GM18870 (cell line): Measurements from ENCODE around the gene SMOC1.

Experiments used
- ATAC-seq: cut with Tn5 transposase; IDR thresholded peaks from one replicate; pipeline ENCODE4 v1.9.1; 2021; ENCODE audit warnings: moderate library complexity; ENCODE audit not compliant: unreplicated experiment

SMOC1 gene

DNA sequence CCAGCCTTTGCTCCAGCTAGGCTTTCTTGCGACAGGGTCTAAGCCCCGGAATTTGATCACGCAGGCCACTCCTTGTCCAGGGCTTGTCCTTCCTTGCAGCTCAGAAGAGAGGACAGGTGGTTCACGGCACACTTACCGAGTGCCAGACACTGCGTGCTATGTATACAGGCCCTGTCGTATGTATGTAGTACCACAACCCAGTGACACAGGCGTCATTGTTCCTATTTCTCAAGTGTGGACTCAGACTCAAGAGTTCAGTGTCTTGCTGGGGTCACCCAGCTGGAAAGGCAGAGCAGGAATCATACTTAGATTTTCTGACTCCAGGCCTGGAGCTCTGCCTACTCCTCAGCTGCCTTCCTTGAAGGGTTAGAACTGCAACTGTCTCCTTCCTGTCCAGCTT, 153.9 kb downstream of the SMOC1 start:
- no peak for ATAC-seq

DNA sequence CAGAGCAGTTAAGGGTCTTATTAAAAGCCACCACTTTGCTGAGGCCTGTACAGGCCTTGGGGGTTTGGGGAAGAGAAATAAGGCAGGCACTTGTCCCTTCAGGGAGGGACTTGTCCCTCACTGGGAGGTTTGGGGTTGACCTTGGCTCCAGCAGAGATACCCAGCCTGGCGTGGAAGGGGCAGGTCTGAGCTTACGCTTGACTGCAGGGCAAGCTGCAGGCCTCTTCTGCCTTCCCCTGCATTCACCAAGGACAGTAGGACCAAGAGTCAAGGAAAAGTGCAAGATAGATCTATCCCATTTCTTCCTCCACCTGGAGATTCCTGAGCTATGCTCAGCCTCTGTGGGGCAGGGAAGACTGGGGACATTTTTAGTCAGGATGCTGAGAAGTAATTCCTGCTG, 154.3 kb downstream of the SMOC1 start:
- no peak for ATAC-seq

DNA sequence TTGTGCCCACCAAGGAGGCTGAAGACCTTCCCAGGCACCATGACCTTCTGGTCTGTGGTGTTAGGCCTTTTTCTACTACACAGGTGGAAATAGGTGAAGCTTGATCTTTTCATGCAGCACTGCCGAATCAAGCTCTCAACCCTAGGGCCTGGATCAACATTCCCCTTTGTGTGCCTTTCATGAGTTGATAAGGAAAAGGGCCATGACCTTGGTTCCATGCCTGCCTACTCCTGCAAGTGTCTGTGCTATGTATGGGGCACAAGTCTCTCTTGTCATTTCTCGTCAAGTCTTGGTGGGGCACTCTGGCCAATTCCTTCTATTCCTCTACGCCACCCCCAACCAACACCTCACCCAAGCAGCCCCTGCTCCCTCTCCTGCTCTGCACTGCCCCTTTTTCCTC, 155.0 kb downstream of the SMOC1 start:
- ATAC-seq, result no peak

DNA sequence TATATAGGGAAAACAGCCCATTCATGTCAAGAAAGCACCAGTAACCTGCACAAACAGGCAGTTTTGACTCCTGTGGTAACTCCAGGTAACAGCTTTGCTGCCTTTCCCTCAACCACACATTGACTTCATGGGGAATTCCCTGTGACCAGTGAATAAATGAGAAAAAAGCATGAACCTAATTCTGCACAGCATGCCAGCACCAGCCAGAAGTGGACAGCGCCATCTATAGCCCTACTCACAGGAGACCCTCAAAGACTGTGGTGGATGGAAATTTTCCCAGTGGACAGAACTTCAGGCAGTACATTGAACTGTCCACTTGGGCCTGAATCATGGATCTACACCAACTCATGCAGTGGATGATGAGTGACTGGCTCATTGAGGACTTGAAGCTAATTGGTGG, 157.4 kb downstream of the SMOC1 start:
- ATAC-seq, result no peak

DNA sequence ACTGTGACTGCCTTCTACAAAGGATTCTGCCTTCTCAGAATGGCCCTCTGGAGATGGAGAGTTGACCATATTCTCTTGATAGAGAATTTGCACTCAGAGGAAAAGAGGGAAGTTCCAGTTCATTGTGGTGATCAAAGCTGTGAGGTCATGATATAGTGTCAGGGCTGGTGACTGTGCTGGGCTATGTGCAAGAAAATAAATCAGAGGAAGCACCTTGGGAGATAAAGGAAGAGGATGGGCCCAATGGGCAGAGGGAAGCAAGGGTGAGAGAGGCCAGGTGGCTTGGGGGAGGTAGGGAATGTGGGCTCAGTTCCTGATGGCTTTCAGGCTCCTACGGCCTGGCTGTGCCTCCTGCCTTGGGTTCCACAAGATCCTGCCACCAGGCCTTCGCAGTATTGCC, 163.8 kb downstream of the SMOC1 start:
- no peak for ATAC-seq

DNA sequence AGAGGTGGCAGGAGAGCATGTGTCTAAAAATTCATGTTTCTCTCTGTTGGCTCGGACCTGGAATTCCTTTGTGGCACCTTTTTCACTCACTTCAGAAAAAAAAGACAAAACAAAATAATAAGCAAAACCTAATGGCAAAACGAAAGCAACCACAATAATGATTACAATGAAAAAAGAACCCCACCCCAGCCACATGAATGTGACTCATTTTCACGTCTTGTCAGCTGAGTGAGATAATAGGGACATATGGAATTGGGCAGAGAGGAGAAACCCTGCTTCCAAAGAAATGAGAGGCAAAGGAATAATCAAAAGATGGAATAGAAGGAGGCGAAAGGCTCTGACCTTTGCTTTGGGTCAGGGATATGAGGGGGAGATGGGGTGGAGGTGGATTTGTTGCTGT, 166.1 kb downstream of the SMOC1 start:
- no peak for ATAC-seq

DNA sequence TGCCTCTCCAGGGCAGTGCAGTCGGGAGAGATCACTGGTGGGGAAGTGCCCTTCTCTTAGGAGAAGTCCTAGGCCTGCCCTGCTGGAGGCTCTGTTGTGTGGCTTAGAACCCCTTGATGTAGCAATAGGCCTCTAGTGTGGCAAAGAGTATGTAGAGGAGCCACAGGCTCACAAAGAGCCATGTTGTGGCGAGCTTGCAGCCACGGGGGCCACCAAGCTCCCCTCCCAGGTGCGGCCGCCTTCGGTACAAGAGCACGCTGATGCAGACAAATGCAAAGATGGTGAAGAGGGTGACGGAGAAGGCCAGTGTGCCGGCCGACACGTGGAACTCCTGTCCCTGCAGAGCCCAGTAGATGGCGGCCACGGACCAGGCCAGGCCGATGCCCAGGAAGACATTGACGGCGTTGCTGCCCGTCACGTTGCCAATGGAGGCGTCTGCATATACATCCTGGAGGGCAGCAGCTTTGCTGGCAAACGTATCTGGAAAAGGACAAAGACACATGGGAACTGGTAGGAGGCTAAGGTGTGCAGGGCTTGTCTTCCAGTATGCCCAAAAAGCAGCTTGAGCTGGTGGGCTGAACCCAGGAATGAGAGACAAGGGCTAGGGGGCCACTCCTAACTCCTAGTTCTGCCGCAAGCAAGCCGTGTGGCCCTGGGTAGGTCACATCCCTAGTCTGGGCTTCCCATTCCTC, 166.8 kb downstream of the SMOC1 start:
- no peak for ATAC-seq

DNA sequence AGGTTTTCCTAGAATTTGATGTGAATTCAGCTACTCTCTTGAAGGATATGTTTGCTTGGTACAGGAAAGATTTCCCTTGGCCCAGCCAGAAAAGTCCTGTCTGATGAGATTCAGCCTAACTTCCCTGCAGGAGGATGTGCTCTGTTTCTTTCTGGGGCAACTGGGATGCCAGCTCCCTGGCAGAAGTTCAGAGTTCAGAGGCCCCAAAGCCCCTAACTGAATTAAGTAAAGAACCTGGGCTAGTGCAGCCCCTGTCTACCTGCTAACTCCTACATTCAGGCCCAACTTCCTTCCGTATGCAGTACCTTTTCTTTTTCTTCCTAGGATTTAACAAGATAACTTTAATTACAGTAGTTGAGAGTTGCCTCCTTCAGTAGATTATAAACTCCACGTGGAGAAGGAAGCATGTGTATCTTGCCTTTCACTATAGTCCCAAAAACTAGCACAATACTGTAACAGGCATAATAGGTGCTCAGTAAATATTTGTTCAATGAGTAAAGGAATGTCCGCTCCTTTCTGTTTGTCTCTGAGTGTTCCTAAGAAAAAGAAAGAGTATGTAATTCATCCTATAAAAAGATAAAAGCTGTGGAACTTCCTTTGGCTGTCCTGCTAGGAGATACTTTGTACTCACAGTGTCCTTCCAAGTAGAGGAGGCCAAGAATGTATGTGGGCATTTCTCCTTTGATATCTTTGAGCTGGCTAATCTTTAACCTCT, 168.5 kb downstream of the SMOC1 start:
- no peak for ATAC-seq

DNA sequence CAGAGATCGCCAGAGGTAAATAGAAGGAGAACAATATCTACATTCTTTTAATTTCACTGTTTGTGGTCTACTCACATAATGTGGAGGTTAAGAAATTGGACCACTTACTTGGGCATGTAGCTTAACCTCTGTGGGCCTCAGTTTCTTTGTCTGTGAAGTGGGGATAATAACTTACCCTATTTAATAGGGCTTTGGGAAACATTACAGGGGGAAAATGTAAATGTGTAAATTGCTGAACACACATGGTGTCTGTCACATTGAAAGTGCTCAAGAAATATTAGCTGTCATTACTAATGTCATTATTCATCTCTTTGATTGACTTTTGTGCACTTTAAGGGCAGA, 169.1 kb downstream of the SMOC1 start:
- no peak for ATAC-seq

DNA sequence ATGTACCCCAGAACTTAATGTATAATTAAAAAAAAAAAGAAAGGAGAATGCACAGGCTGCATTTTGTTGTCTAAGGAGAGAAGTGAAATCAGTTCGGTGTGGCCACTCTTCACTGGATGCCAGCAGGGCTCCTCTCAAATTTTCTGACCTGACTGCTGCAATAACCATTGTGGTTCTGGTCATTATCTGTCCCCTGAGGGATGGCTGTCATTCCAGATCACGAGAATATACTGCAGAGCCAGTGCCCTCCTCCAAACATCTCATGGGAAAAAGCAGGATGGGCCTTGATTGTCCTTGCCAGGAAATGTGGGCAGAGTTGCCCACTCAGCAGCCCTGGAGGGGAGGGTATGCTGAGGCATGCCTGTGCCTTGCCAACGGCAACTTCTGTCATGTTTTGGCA, 170.4 kb downstream of the SMOC1 start:
- no peak for ATAC-seq

DNA sequence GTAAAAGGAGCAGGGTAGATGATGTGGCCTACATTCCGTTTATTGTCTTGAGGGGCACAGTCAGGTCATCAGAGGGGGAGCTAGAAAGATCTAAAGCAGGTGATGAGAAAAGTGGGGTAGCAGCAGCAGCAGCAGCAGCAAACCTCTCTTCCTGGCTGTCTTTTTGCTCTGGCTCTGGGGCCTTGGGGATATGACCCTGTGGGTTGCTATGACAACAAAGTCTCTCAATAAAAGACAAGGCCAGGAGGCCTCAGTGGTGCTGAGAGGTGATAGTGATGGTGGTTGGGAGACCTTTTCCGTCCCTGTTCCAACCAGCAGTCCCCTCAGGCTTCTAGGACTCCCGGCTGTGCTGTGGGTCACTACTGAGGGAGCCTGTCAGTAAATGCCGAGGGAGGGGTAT, 170.9 kb downstream of the SMOC1 start:
- ATAC-seq, result no peak

DNA sequence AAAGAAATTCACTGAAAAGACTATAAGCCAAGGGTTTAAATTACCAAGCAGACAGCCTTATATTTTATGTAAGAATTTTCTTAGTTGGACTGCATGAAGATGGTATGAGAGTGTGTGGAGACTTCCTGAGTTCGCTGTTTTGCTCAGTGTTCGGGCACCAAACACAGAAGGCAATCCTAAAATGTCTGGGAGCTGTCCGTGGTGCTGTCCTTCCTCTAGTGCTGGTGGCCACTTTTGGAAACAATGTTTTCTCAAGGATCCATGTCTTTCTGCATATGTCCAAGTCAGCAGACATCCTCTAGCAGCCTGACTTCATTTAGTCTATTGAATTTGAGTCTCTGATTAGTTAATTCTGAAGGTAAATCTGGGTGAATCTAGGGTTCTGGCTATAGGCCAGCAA, 173.8 kb downstream of the SMOC1 start:
- ATAC-seq, result no peak

DNA sequence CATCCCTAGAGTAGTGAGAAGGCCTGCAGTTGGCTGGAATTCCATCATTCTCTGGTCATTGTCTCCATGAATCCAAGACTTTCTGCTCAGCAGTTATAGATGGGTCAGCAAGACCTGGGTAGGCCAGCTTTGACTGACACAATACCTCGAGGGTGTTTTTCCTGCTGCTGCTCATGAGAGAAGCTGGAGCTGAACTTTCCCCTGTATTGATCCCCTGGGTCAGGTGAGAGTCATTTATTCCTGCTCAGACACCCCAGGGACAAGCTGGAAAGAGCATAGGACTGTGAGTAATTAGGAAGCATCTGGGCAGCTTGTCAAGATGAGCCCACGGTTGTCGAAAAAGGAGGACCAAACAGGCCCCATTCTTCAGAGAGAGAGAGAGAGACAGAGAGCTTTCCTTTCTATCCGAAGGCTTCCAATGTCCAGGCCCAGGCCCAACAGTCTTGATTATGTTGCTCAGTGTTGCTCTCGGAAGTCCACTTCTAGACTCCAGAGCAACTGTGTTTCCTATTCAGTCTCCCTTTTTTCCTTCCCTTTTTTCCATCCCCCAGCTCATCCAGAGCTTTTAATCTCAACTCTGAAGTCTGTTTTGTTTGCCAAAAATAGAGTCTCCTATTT, 178.4 kb downstream of the SMOC1 start:
- no peak for ATAC-seq

DNA sequence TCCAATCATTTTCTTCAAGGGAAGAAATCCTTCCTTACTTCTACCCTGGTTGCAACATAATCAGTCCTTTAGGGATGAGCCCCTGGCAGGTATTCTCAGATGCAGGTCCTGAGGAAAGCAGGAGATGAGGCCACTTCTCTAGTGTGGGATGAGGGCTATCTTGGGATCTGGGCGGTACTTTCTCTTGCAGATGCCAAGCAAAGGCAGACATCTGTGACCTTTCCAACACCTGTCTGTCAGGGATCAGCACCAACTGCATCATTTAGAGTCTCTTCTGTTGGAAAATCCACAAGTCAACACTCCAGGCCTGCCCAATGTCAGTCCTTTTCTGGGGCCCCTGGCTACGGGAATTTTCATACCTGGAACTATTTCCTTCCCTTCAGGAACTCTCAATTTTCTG, 180.3 kb downstream of the SMOC1 start:
- ATAC-seq, result no peak

DNA sequence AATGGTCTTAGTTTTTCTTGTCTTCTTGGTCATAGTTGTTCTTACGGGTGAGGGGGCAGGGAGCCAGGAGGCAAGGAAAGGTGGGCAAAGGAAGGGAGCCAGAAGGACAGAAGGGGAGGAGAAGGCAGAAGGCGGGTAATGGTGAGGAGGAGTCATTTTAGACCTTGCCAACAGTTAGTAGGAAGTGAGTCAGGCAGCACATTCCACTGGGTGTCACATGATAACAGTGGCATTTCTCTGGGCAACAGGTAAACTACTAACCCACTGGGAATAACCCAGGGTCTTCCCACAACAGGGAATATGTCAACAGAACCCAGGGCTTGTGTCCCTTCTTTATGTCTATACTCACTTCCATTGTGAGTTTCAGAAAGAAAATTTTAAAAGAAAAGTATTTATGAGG, 181.9 kb downstream of the SMOC1 start:
- no peak for ATAC-seq

DNA sequence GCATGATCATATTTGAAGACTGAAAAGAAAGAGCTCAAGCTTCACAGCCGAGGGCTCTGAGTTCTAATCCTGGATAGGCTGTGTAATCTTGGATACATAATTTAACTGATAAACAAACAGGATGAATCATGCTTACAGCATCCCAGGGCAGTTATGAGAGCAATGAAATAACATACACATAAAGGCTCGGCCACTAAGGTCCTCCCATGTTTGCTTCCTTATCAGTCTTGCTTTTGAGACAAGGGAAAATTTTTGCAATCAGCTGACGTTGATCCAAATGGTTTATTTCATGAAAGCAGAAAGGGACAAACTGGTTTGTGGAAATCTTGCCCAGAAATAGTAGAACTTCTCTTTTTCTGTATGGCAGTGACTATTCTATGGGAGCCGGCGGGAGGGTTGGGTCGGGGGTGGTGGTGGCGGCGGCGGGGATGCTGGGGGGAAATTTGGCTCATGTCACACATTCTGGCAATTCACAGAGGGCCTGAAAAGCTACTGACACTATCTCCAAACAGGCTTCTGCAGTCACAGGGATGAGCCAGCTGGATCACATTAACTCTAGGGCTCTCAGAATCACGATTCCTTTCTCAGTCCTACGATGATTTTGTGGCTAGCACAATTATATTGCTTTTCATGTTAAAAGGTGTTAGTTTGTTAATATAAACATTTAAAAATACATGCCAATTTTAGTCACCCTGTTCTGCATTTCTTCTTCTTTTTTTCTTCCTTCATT, 185.1 kb downstream of the SMOC1 start:
- ATAC-seq, result no peak

DNA sequence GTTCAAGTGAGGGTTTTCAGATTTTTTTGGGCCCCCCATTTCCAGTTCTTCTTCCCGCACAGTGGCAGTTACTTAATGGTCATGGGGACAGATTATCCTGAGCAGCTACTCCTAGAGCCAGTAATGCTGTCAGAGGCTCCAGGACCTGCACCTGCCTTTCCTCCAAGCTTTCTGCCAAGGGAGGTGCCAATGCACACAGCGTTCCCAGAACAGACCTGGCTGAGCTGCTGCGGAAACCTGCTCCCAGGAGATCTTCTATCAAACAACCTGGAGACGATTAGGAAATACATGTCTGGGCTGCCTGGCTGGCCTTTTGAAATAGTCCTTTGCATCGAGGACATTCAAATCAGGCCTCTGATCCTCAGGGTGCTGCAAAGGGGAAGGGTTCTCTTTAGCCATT, 188.6 kb downstream of the SMOC1 start:
- no peak for ATAC-seq

DNA sequence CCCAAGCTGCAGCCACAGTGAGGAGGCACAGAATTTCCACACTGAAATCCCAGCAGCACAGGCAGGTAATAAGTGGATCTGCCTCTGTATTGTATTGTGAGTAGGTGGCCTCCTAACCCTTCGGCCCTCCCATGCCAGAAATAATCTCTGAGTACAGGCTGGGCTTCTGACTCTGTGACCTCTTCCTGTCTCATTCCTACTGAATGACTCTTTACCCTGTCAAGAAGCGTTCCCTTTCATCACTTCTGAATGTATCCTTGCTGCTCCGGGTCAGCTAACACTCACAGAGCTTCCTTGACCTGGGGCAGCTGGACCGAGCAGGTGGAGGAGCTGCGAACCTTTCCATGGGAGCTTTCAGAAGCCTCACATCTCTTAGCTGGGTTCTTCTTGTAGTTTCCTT, 190.0 kb downstream of the SMOC1 start:
- ATAC-seq, result no peak

DNA sequence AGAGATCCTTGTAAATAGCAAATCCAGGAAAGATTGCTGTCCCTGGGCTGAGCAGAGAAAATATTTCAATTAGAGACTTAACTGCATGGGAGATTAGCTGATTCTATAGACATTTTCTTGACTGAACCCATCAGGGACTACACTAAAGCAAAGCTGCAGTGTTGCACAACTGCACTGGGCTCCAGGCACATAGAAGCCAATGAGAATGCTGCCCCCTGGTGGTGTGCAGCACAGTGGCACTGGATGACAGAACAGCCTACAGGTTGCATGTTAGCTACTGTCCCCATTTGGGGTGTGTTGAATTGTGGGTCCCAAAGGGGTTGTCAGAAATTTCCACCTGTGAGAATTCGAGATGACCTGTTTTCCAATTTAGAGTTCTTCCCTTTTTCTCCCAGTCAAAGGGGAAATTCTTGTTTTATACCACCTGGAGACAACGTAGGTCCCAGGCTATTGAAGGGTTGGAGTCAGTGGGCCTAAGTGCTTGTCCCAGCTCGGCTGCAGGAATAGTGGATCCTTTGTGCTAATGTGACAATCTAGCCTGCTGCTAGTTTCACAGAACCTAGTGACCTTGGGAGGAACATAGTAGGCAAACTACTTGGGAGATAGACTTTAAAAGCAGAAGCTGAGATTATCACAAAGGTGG, 194.8 kb downstream of the SMOC1 start:
- ATAC-seq, result no peak

DNA sequence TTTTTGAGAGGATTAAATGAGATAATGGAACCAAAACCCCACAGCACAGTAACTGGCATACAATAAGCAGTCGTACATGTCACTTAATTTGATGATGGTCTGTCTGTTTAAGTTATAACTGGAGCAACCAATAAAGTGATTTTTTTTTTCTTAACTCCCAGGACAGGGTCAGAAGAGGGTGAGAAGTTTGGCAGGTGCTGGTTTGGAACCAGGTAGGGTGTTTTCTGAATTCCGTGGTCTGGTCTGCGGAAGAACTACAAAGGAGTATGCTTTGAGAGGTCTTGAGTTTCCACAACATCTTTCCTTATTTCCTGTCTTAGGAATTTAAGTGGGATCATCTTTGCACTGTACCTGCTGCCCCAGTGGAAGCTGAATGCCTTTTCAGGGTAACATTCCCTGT, 197.8 kb downstream of the SMOC1 start:
- no peak for ATAC-seq

DNA sequence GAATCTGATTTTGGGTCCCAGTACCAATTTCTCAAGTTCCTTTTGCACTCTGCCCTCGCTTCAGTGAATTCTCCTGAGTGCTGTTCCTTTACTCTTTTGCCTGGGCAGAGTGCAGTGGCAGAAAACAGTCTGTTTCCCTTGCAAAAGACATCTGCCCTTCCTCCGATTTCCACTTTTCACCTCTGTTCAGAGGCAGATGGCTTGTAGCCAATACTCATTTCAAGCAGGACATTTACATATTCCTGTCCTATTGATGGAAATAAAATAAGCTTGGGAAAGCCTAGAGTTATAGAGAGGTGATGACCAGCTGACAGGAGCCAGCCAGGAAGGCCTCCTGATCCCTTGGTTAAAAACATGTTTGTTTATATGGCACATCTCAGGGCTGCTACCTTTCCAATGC, 198.5 kb downstream of the SMOC1 start:
- no peak for ATAC-seq
